NCI-H146 (cell line): Measurements from ENCODE around the gene TTC34.

ENCODE experiments used
- DNase-seq: peaks from one replicate; lab custom pipeline; 2025; lab: John Stamatoyannopoulos, UW

The TTC34 gene

GRCh38 chr1:2590233-2591141 is 211.0 kb downstream of the TTC34 start:
- DNase-seq, result no peak

DNA sequence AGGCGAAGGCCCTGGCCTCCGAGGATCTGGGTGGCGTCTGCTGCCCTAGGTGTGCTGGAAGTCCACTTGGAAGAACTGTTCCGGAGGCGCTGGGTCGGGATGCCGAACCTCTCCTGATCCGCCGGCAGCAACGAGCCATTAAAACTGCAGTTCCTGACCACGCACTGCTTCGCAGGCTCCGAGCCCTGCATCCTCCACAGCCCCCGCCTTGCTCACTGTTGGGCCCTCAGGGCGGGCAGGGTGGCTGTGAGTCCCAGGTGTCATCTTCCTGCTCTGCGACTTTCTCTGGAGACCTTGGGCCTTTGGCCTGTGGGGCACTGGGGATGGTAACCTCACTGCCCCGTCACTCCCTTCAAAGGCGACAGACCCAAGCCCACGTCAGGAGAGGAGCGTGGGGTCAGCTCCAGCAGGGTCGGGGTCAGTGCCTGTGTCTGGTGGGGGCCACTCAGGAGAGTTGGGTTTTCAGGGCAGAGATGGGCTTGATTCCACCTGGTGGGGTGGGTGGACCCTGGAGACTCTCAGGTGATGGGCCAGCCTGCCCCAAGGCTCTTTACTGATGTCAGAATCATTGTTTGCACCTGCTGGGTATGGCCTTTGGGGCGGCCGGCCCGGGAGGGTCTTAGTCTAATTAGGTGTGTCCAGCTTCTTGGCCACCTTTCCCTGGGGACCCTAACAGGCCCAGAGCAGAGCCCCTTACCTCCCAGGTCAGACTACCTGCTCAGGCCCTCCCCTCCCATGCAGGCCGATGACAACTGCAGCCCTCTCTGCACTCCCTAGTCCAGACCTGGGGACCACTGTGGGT is 211.9 kb downstream of the TTC34 start:
- DNase-seq, result no peak

DNA sequence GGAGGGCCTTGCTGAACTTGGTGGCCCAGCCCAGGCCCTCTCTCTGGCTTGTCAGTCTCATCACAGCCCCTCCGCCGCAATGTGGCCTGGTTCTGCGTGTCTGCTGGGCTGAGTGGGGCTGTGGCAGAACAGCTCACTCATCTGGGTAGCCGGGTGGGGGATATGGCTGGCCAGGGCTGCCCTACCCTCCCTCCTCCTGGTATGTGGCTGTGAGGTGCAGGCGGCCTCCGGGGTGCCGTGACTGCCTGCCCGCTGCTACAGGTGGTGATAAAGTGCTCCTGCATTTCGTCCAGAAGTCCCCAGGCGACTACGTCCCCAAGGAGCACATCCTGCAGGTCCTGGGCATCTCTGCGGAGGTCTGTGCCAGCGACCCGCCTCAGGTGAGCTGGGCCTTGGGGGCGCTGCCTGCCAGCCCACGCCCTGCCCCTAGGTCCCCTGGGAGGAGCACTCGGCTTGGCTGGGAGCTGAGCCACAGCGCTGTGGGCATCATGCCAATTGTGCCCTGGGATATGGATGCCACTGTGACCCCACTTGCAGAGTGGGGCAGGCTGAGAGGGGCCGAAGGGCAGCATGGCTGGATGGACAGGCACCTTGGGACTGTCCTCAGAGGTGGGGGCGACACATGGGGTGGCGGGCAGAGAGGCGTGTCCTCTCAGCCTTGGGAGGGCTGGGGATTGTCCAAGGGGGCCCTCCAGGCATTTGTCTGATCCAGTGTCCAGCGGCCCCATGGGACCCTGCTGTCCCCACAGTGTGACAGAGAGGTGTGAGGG is 212.6 kb downstream of the TTC34 start:
- DNase-seq, result no peak

DNA sequence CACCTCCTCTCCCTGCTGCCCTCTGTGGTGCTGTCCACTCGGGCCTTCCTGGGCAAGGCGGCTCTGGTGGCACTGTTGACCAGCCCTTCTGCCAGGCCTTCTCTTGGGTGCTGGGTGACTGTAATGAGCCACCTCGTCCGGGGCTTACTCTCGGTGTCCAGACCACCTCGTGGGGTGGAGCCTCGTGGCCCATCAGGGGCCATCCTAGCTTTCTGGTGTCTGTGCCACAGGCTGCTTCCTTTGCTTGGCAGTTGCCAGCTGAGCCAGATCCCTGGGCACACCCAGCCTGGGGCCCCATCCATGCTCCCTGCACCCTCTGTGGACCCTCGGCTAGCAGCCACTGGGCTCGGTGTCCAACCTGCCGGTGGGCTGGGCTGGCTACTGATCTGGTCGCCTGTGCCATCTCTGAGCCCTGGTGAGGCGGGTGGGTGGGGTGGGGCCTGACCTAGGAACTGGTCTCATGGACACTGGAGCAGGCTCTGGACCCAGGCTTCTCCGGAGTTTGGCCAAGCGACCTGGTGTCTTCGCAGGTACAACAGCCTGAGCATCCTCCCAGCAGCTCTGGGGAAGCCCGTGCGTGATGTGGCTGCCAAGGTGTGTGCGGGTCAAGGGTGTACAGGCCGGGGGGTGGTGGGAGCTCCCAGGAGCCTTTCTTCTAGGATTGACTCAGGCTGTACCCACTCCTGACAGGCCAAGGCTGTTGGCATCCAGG is 213.5 kb downstream of the TTC34 start:
- DNase-seq, result no peak

DNA sequence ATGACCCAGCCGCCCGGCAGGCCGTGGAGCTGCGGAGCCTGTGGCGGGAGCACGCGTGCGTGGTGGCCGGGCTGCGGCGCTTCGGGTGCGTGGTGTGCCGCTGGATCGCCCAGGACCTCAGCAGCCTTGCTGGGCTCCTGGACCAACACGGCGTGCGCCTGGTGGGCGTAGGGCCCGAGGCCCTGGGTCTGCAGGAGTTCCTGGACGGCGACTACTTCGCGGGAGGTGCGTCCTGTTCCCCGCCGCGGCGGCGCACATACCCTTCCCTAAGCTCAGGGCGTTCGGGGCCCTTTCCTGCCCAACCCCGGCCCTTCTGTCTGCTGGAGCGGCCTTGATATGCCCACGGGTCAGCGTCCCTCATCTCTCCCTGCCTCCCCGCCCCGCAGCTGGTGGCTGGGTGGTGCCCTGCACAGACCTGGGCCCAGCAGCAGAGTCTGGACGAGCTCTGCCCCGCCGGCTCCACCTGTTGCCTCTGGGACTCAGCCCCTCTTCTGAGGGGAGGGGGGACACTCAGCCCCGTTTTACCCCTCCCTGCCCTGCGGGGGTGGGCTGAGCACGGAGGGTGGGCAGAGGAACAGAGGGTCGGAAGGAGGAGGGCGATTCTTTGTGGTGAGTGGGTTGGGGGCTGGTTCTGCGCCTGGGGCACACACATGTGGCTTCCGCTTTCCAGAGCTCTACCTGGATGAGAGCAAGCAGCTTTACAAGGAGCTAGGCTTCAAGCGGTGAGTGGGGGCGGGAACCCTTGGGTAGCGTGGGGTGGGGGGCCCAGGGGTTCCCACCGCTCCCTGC is 214.2 kb downstream of the TTC34 start:
- DNase-seq, result peak; percentile 53

- peak; percentile 96 for DNase-seq
These were observed 215.1 kb downstream of the TTC34 start, which contains the start of gene PRXL2B for GRCh38 chr1:2586154-2587070. TSS of gene PRXL2B (plus strand) at chr1:2586777. CDS start at chr1:2586886, 109 bp downstream.
